T-helper 2 cell treated with Interferon-gamma antibody and Interleukin-4, amounts not matched to agents 5 μg/mL and 100 μg/mL, for 36 hours (primary cell): ENCODE measurements around the gene SLC4A4.

ENCODE experiments used
- DNase-seq: peaks from one replicate; pipeline ENCODE4 v3.0.0; 2021; ENCODE audit warnings: low spot score
- H3K27ac Mint-ChIP-seq: one replicate; pipeline ENCODE4 v1.8.0; 2021; ENCODE audit warnings: mild to moderate bottlenecking, mixed read lengths
- H3K27me3 Mint-ChIP-seq: one replicate; pipeline ENCODE4 v1.8.0; 2021; ENCODE audit warnings: low read depth, mixed read lengths
- H3K36me3 Mint-ChIP-seq: one replicate; pipeline ENCODE4 v1.8.0; 2021; ENCODE audit warnings: low read depth, mixed read lengths
- H3K4me1 Mint-ChIP-seq: one replicate; pipeline ENCODE4 v1.8.0; 2021; ENCODE audit warnings: low read depth, mixed read lengths
- H3K4me3 Mint-ChIP-seq: one replicate; pipeline ENCODE4 v1.8.0; 2022; ENCODE audit warnings: mild to moderate bottlenecking, moderate library complexity, mixed read lengths
- H3K9me3 Mint-ChIP-seq: one replicate; pipeline ENCODE4 v1.8.0; 2021; ENCODE audit warnings: mixed read lengths

The SLC4A4 gene

GRCh38 chr4:71566856-71567255 lies 228.0 kb downstream of the SLC4A4 start:
- no peaks in the 10 kb centered on the region for H3K9me3 Mint-ChIP-seq
- no peak for DNase-seq
- H3K36me3 Mint-ChIP-seq: no peaks in the 10 kb centered on the region
- no peak overlapping the region for H3K27ac Mint-ChIP-seq
- no peaks in the 10 kb centered on the region for H3K4me1 Mint-ChIP-seq
- H3K27me3 Mint-ChIP-seq: no peaks in the 10 kb centered on the region
- H3K4me3 Mint-ChIP-seq: no peak overlapping the region

- Mint-ChIP-seq H3K4me3 (no peak overlapping the region), H3K4me1 (no peaks in the 10 kb centered on the region), H3K27me3 (no peaks in the 10 kb centered on the region), H3K27ac (no peak overlapping the region), H3K9me3 (no peaks in the 10 kb centered on the region), H3K36me3 (no peaks in the 10 kb centered on the region)
- no peak for DNase-seq
Measured at GRCh38 chr4:71568131-71568530, 229.3 kb downstream of the SLC4A4 start.

DNA sequence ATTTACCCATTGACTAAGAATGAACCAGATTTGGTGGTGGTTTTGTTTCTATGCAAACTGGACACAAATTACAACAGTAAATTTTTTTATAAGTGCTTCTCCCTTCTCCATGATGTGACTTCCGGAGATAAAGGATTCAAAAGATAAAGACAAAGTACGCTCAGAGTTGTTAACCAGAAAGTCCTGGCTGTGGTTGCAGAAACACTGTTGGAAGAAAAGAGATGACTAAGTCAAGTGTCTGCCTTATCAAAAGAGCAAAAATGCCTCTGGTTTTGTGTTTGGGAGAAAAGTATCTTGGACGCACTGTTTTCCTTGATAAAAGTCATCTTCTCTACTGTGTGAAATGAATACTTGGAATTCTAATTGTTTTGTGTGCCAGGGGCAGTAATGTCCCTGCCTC lies 231.7 kb downstream of the SLC4A4 start:
- Mint-ChIP-seq H3K9me3 (no peaks in the 10 kb centered on the region), H3K27me3 (no peaks in the 10 kb centered on the region), H3K4me1 (no peaks in the 10 kb centered on the region), H3K4me3 (no peak overlapping the region), H3K36me3 (no peaks in the 10 kb centered on the region), H3K27ac (no peak overlapping the region)
- no peak for DNase-seq

DNA sequence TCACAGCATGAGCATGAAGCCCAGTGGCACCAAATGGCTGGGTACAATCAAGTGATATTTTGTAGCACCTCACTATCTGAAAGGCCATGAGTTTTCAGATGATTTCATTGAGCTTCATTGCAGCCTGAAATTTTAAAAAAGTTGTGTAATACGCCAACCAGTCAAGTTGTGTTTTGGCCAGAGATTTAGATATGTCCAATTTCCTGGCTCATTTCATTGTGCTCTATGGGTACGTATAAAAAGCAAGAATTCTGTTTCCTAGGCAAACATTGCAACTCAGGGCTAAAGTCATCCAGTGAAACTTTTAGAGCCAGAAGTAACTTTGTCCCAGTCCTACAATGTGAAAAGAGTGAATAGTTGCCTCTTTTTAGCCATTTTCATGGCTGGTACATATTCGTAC lies 232.5 kb downstream of the SLC4A4 start:
- no peaks in the 10 kb centered on the region for H3K27me3 Mint-ChIP-seq
- H3K4me3 Mint-ChIP-seq: no peak overlapping the region
- no peaks in the 10 kb centered on the region for H3K9me3 Mint-ChIP-seq
- no peak overlapping the region for H3K27ac Mint-ChIP-seq
- H3K36me3 Mint-ChIP-seq: no peaks in the 10 kb centered on the region
- no peaks in the 10 kb centered on the region for H3K4me1 Mint-ChIP-seq
- no peak for DNase-seq

- no peak overlapping the region for H3K27ac Mint-ChIP-seq
- DNase-seq: no peak
- H3K9me3 Mint-ChIP-seq: peaks cover 5% of the 10 kb centered on the region
- H3K4me1 Mint-ChIP-seq: no peaks in the 10 kb centered on the region
- no peaks in the 10 kb centered on the region for H3K36me3 Mint-ChIP-seq
- H3K27me3 Mint-ChIP-seq: no peaks in the 10 kb centered on the region
- no peak overlapping the region for H3K4me3 Mint-ChIP-seq
Measured at GRCh38 chr4:71583971-71584370, 245.2 kb downstream of the SLC4A4 start.

DNA sequence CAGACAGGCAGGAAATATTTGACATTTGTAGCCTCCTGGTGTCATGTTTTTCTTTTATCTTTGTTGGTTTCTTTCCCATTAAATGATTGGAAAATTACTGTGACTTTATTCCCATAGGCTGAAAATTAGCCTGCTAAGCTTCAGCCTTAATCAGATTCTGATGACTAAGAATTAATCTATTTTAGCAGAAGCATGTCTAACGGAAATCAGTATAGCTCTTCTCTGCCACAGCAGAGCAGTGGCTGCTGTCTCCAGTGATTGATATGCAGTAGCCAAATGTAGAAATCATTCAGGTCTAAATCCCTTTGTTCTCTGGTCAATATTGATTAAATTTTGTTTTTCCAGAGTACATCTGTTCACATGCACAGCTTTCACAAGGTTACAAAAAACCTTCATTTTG lies 245.8 kb downstream of the SLC4A4 start:
- Mint-ChIP-seq H3K27ac (no peak overlapping the region), H3K4me3 (no peak overlapping the region), H3K27me3 (no peaks in the 10 kb centered on the region), H3K9me3 (peaks cover 5% of the 10 kb centered on the region), H3K36me3 (no peaks in the 10 kb centered on the region), H3K4me1 (no peaks in the 10 kb centered on the region)
- DNase-seq: no peak

DNA sequence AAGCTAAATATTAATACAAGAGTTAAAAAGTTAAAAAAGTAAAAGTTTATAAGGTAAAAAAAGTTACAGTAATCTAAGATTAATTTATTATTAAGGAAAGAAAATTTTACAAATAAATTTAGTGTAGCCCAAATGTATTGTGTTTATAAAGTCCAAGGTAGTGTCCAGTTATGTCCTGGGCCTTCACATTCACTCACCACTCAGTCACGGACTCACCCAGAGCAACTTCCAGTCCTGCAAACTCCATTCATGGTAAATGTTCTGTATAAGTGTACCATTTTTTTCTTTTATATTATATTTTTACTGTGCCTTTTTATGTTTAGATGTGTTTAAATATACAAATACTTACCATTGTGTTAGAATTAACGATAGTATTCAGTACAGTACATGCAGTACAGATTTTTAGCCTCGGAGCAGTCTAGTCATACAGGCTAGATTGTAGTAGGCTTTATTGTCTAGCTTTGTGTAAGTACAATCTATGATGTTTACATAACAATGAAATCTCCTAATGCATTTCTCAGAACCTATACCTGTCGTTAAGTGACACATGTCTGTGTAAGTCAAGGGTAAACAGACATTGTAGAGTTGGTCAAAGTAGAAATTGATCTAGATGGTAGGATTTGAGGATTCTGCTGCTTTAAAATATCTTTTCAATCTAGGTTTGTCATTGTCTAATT lies 247.4 kb downstream of the SLC4A4 start:
- H3K27ac Mint-ChIP-seq: no peak overlapping the region
- H3K9me3 Mint-ChIP-seq: no peaks in the 10 kb centered on the region
- no peak overlapping the region for H3K4me3 Mint-ChIP-seq

DNA sequence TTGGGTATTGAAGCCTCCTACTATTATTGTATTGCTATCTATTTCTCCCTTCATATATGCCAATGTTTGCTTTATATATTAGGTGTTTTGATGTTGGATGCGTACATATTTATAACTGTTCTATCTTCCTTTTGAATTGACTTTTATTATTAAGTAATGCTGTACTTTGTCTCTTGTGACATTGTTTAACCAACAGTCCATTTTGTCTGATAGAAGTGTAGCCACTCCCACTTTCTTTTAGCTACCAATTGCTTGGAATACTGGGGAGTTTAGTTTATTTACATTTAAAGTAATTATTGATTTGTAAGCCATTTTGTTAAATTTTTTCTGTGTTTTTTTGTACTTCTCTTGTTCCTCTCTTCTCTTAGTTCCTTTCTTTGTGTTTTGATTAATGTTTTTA lies 249.2 kb downstream of the SLC4A4 start:
- no peaks in the 10 kb centered on the region for H3K27me3 Mint-ChIP-seq
- H3K4me1 Mint-ChIP-seq: no peaks in the 10 kb centered on the region
- no peak overlapping the region for H3K27ac Mint-ChIP-seq

More for the DNA sequence above, 247.4 kb downstream of the SLC4A4 start:
- Mint-ChIP-seq H3K4me1 (no peaks in the 10 kb centered on the region), H3K27me3 (no peaks in the 10 kb centered on the region), H3K36me3 (no peaks in the 10 kb centered on the region)
- no peak for DNase-seq

GRCh38 chr4:71592793-71593192 lies 254.0 kb downstream of the SLC4A4 start:
- Mint-ChIP-seq H3K27ac (no peak overlapping the region), H3K9me3 (no peaks in the 10 kb centered on the region), H3K36me3 (no peaks in the 10 kb centered on the region), H3K27me3 (no peaks in the 10 kb centered on the region), H3K4me1 (no peaks in the 10 kb centered on the region), H3K4me3 (no peak overlapping the region)
- DNase-seq: no peak

More for the DNA sequence above, 249.2 kb downstream of the SLC4A4 start:
- Mint-ChIP-seq H3K4me3 (no peak overlapping the region), H3K36me3 (no peaks in the 10 kb centered on the region), H3K9me3 (no peaks in the 10 kb centered on the region)
- no peak for DNase-seq

DNA sequence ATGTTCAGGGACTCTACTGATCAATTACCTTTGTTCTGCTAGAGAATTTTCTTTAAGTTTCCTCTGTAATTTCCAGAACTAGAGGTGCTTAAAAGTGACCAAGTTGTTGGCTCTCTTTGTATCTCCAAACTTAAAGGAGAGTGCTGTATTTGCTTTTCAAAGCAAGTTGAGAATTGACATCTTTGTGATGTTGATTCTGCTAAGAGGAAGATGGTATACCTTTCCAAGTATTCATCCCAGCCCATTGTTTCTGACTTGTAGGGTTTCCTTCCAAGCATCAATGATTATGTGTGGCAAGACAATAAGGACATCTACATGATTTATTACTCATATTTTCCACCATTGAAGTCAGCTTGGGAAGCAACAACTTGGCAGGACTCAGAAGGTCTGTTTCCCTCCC lies 254.5 kb downstream of the SLC4A4 start:
- Mint-ChIP-seq H3K27me3 (no peaks in the 10 kb centered on the region), H3K4me3 (no peak overlapping the region)
- DNase-seq: no peak

GRCh38 chr4:71595576-71596108 lies 256.8 kb downstream of the SLC4A4 start:
- no peak overlapping the region for H3K4me3 Mint-ChIP-seq
- no peak overlapping the region for H3K27ac Mint-ChIP-seq
- H3K36me3 Mint-ChIP-seq: no peaks in the 10 kb centered on the region
- H3K9me3 Mint-ChIP-seq: no peaks in the 10 kb centered on the region
- H3K4me1 Mint-ChIP-seq: no peaks in the 10 kb centered on the region
- H3K27me3 Mint-ChIP-seq: no peaks in the 10 kb centered on the region
- DNase-seq: no peak

More for the DNA sequence above, 254.5 kb downstream of the SLC4A4 start:
- H3K36me3 Mint-ChIP-seq: no peaks in the 10 kb centered on the region
- no peaks in the 10 kb centered on the region for H3K9me3 Mint-ChIP-seq
- H3K27ac Mint-ChIP-seq: no peak overlapping the region
- no peaks in the 10 kb centered on the region for H3K4me1 Mint-ChIP-seq

DNA sequence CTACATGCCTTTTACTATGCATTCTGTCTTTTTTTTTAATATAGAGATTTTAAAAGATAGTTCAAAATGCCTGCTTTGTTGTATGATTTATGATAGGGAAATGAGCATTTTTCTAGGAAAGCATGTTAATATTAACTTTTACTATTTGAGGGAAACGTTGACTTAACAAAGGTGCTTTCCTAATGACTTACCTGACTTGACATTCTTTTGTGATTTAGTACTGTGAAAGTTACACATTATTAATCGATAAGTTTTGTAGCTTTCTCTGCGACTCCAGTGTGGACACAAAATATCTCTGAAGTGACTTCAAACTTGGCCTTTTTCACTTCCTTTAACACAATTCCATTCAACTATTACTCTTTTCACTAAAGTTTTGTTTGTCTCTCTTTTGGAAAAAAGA lies 260.8 kb downstream of the SLC4A4 start:
- H3K27me3 Mint-ChIP-seq: no peaks in the 10 kb centered on the region
- no peaks in the 10 kb centered on the region for H3K9me3 Mint-ChIP-seq
- DNase-seq: no peak
- H3K36me3 Mint-ChIP-seq: no peaks in the 10 kb centered on the region
- no peak overlapping the region for H3K4me3 Mint-ChIP-seq
- no peak overlapping the region for H3K27ac Mint-ChIP-seq
- no peaks in the 10 kb centered on the region for H3K4me1 Mint-ChIP-seq

DNA sequence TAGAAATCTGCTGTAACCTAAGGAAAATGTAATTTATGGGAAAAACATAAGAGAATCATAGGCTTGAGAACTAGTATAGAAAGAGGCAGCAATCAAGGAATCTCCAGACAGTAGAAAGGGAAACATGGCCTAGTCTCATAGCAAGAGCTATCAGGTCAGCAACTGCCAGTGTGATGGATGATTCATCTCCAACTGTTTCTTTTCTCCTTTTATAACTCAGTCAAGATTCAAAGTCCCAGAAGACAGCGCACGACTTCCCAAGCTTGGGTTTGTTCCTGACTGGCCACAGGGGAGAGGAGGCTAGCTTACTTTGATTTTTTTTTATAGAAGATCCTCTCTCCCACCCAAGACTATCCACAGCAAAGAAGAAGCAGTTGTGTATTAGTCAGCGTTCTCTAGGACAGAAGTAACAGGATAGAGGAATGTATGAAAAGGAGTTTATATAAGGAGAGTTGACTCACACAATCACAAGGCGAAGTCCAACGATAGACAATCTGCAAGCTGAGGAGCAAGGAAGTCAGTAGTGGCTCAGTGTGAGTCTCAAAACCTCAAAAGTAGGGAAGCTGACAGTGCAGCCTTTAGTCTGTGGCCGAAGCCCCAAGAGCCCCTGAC lies 263.6 kb downstream of the SLC4A4 start:
- no peaks in the 10 kb centered on the region for H3K36me3 Mint-ChIP-seq
- H3K4me3 Mint-ChIP-seq: no peak overlapping the region
- H3K27me3 Mint-ChIP-seq: no peaks in the 10 kb centered on the region
- no peak for DNase-seq
- no peaks in the 10 kb centered on the region for H3K4me1 Mint-ChIP-seq
- H3K9me3 Mint-ChIP-seq: peaks cover 4% of the 10 kb centered on the region
- H3K27ac Mint-ChIP-seq: no peak overlapping the region

- no peaks in the 10 kb centered on the region for H3K4me1 Mint-ChIP-seq
- no peaks in the 10 kb centered on the region for H3K36me3 Mint-ChIP-seq
- no peak for DNase-seq
- H3K9me3 Mint-ChIP-seq: peaks cover 8% of the 10 kb centered on the region
- H3K4me3 Mint-ChIP-seq: no peak overlapping the region
- no peak overlapping the region for H3K27ac Mint-ChIP-seq
- H3K27me3 Mint-ChIP-seq: no peaks in the 10 kb centered on the region
Measured at GRCh38 chr4:71604785-71605184, 266.0 kb downstream of the SLC4A4 start.

- no peak for DNase-seq
- Mint-ChIP-seq H3K4me3 (no peak overlapping the region), H3K27me3 (no peaks in the 10 kb centered on the region), H3K9me3 (peaks cover 8% of the 10 kb centered on the region), H3K27ac (no peak overlapping the region), H3K4me1 (no peaks in the 10 kb centered on the region), H3K36me3 (no peaks in the 10 kb centered on the region)
Measured at GRCh38 chr4:71607109-71607508, 268.3 kb downstream of the SLC4A4 start.
